A549 (cell line): Measurements from ENCODE around the gene UBASH3B.

Experiments
- CTCF ChIP-seq: fragments of >200 bp; sonication (Bioruptor Twin); formaldehyde crosslinking; IDR thresholded peaks from 3 replicates; pipeline ENCODE4 v1.5.1; 2016
- HOXB13 ChIP-seq: fragments of 250-450 bp; sonication (Bioruptor Pico); IDR thresholded peaks from 2 replicates; pipeline ENCODE4 v1.5.0; 2020; ENCODE audit warnings: low read depth, mild to moderate bottlenecking, moderate library complexity
- POLR2A ChIP-seq: IDR thresholded peaks from 2 replicates; pipeline ENCODE4 v1.6.1; 2012; ENCODE audit warnings: mild to moderate bottlenecking, low read length
- POLR2AphosphoS2 ChIP-seq: conservative IDR thresholded peaks from 2 replicates; pipeline ENCODE4 v1.6.1; 2012; ENCODE audit warnings: low read length, improper control_type of control experiment, inconsistent platforms

GRCh38 chr11:122707901-122708300, 52.4 kb downstream of the UBASH3B start:
- TF ChIP-seq CTCF (no peak), POLR2AphosphoS2 (no peak), HOXB13 (no peak), POLR2A (no peak)
